Measurements from ENCODE around the gene RRAGB. TPM values are rescaled to one million over a fixed set of nuclear protein-coding genes. Genes with fewer than 3 reads are reported as not detected.
A peak's percentile ranks its signal among the peaks of the same experiment; 100 is the strongest.

The RRAGB gene, protein sequence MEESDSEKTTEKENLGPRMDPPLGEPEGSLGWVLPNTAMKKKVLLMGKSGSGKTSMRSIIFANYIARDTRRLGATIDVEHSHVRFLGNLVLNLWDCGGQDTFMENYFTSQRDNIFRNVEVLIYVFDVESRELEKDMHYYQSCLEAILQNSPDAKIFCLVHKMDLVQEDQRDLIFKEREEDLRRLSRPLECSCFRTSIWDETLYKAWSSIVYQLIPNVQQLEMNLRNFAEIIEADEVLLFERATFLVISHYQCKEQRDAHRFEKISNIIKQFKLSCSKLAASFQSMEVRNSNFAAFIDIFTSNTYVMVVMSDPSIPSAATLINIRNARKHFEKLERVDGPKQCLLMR
- total RNA-seq (2014; rRNA removed; shearing (Covaris generic)) (6.0 and 10.1 TPM in 2 replicates), polyA plus RNA-seq (2016; fragmentation: Nextera tagmentation; extraction: Ambion mirVana) (5.0 and 7.9 TPM in 2 replicates)
- long read RNA-seq, partial matches to known transcripts = 2 of 4 reads
- long read RNA-seq, other reads (novel, unspliced or antisense) = 1 of 4 reads

DNA sequence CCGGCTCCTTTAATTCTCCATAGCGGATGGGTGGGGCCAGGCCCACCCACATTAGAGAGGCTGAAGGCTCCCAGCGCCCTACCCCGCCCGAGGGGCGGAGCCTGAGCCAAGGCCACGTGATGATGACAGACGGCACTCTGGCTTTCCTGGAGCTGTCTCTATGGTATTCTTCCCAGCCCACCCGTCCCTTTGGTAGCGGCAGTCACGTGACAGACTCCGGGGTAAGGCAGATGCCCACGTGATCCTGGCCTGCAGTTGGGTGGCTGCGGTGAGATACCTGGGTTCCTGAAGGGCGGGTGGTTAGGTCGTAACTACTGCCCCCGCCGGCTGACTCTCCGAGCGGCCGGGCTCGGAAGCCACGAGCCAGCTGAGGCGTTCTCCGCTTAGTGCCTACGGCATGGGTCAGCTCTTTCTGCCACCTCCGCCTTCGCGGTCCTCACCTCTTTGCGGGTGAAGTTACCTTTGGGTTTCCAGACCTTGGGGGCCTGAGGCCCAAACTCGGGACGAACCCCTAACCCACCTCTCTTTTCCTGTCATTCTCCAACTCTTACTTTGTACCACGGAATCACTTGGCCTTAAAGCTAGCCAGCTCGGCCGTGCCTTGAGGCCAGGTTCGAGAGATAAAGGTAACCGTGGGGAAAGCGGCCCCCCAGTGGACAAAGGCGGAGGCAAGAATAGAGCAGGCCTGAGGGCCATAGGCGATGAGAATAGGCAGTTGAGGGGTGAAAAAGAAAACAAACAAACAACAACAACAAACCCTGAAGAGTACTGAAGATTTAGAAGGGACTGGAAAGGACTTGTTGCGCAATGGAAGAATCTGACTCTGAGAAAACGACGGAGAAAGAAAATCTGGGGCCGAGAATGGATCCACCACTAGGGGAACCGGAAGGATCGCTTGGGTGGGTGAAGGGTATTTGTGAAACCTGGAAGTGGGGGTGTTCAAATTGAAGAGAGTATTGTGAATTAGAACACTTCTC lies at the start of gene RRAGB:
TSS of gene RRAGB (plus strand) at position 229 of the 977 bp plus-strand sequence. CDS start at position 808, 579 bp downstream.
- Histone ChIP-seq H3K79me2 (replicated peaks; ENCODE audit: insufficient read depth) (peaks cover 8% of the 10 kb centered on the region), H4K20me1 (replicated peaks; ENCODE audit: insufficient read depth) (no peaks in the 10 kb centered on the region), H3K4me2 (peak within 1 kb of the TSS; percentile 80), H2AFZ (peak within 1 kb of the TSS; percentile 74), H3F3A (replicated peaks; ENCODE audit: low read depth) (no peaks in the 10 kb centered on the region), H3K9me2 (ENCODE audit: insufficient read depth) (no peaks in the 10 kb centered on the region), H3K4me1 (ENCODE audit: insufficient read depth) (no peaks in the 10 kb centered on the region), H3K27me3 (ENCODE audit: insufficient read depth) (no peaks in the 10 kb centered on the region), H3K36me3 (ENCODE audit: insufficient read depth) (no peaks in the 10 kb centered on the region), H3K27ac (ENCODE audit: low read depth) (peak within 1 kb of the TSS; percentile 66; the same call in 1 of the 2 replicates), H3K4me3 (peak within 1 kb of the TSS; percentile 82)
- DNase-seq (ENCODE audit: low spot score) (peak; percentile 92), ATAC-seq (peak; percentile 97)
- Mint-ChIP-seq H3K4me3 (peak within 1 kb of the TSS; percentile 90), H3K9me3 (peaks cover 18% of the 10 kb centered on the region), H3K4me1 (peaks cover 5% of the 10 kb centered on the region; the same call in 1 of the 3 replicates), H3K27me3 (ENCODE audit: insufficient read depth, low read depth, poor library complexity) (peaks cover 8% of the 10 kb centered on the region), H3K27ac (peak within 1 kb of the TSS; percentile 94), H3K36me3 (ENCODE audit: low read depth) (peaks cover 12% of the 10 kb centered on the region; the same call in 2 of the 3 replicates)
- TF ChIP-seq ZNF331 (CRISPR knock-in tag; IDR thresholded peaks at IDR 0.05; ENCODE audit: low read depth) (no peak), NANOG (IDR thresholded peaks at IDR 0.05; ENCODE audit: borderline replicate concordance) (no peak), JUNB (IDR thresholded peaks at IDR 0.05; ENCODE audit: unreplicated experiment) (no peak), EZH2 (IDR thresholded peaks at IDR 0.05; ENCODE audit: low read depth, unreplicated experiment) (no peak), ZNF114 (CRISPR knock-in tag; IDR thresholded peaks at IDR 0.05) (no peak), POLR2AphosphoS5 (IDR thresholded peaks at IDR 0.05; ENCODE audit: low read depth) (peak; percentile 42), EZH2phosphoT487 (IDR thresholded peaks at IDR 0.05; ENCODE audit: unreplicated experiment) (no peak)
- TF ChIP-seq, protein P1, sequence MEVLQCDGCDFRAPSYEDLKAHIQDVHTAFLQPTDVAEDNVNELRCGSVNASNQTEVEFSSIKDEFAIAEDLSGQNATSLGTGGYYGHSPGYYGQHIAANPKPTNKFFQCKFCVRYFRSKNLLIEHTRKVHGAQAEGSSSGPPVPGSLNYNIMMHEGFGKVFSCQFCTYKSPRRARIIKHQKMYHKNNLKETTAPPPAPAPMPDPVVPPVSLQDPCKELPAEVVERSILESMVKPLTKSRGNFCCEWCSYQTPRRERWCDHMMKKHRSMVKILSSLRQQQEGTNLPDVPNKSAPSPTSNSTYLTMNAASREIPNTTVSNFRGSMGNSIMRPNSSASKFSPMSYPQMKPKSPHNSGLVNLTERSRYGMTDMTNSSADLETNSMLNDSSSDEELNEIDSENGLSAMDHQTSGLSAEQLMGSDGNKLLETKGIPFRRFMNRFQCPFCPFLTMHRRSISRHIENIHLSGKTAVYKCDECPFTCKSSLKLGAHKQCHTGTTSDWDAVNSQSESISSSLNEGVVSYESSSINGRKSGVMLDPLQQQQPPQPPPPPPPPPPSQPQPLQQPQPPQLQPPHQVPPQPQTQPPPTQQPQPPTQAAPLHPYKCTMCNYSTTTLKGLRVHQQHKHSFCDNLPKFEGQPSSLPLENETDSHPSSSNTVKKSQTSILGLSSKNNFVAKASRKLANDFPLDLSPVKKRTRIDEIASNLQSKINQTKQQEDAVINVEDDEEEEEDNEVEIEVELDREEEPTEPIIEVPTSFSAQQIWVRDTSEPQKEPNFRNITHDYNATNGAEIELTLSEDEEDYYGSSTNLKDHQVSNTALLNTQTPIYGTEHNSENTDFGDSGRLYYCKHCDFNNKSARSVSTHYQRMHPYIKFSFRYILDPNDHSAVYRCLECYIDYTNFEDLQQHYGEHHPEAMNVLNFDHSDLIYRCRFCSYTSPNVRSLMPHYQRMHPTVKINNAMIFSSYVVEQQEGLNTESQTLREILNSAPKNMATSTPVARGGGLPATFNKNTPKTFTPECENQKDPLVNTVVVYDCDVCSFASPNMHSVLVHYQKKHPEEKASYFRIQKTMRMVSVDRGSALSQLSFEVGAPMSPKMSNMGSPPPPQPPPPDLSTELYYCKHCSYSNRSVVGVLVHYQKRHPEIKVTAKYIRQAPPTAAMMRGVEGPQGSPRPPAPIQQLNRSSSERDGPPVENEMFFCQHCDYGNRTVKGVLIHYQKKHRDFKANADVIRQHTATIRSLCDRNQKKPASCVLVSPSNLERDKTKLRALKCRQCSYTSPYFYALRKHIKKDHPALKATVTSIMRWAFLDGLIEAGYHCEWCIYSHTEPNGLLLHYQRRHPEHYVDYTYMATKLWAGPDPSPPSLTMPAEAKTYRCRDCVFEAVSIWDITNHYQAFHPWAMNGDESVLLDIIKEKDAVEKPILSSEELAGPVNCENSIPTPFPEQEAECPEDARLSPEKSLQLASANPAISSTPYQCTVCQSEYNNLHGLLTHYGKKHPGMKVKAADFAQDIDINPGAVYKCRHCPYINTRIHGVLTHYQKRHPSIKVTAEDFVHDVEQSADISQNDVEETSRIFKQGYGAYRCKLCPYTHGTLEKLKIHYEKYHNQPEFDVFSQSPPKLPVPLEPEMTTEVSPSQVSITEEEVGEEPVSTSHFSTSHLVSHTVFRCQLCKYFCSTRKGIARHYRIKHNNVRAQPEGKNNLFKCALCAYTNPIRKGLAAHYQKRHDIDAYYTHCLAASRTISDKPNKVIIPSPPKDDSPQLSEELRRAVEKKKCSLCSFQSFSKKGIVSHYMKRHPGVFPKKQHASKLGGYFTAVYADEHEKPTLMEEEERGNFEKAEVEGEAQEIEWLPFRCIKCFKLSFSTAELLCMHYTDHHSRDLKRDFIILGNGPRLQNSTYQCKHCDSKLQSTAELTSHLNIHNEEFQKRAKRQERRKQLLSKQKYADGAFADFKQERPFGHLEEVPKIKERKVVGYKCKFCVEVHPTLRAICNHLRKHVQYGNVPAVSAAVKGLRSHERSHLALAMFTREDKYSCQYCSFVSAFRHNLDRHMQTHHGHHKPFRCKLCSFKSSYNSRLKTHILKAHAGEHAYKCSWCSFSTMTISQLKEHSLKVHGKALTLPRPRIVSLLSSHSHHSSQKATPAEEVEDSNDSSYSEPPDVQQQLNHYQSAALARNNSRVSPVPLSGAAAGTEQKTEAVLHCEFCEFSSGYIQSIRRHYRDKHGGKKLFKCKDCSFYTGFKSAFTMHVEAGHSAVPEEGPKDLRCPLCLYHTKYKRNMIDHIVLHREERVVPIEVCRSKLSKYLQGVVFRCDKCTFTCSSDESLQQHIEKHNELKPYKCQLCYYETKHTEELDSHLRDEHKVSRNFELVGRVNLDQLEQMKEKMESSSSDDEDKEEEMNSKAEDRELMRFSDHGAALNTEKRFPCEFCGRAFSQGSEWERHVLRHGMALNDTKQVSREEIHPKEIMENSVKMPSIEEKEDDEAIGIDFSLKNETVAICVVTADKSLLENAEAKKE (CRISPR knock-in tag; IDR thresholded peaks at IDR 0.05) = no peak
- TF ChIP-seq, protein P2, sequence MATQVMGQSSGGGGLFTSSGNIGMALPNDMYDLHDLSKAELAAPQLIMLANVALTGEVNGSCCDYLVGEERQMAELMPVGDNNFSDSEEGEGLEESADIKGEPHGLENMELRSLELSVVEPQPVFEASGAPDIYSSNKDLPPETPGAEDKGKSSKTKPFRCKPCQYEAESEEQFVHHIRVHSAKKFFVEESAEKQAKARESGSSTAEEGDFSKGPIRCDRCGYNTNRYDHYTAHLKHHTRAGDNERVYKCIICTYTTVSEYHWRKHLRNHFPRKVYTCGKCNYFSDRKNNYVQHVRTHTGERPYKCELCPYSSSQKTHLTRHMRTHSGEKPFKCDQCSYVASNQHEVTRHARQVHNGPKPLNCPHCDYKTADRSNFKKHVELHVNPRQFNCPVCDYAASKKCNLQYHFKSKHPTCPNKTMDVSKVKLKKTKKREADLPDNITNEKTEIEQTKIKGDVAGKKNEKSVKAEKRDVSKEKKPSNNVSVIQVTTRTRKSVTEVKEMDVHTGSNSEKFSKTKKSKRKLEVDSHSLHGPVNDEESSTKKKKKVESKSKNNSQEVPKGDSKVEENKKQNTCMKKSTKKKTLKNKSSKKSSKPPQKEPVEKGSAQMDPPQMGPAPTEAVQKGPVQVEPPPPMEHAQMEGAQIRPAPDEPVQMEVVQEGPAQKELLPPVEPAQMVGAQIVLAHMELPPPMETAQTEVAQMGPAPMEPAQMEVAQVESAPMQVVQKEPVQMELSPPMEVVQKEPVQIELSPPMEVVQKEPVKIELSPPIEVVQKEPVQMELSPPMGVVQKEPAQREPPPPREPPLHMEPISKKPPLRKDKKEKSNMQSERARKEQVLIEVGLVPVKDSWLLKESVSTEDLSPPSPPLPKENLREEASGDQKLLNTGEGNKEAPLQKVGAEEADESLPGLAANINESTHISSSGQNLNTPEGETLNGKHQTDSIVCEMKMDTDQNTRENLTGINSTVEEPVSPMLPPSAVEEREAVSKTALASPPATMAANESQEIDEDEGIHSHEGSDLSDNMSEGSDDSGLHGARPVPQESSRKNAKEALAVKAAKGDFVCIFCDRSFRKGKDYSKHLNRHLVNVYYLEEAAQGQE (IDR thresholded peaks at IDR 0.05; ENCODE audit: unreplicated experiment) = no peak
- TF ChIP-seq, protein P3, sequence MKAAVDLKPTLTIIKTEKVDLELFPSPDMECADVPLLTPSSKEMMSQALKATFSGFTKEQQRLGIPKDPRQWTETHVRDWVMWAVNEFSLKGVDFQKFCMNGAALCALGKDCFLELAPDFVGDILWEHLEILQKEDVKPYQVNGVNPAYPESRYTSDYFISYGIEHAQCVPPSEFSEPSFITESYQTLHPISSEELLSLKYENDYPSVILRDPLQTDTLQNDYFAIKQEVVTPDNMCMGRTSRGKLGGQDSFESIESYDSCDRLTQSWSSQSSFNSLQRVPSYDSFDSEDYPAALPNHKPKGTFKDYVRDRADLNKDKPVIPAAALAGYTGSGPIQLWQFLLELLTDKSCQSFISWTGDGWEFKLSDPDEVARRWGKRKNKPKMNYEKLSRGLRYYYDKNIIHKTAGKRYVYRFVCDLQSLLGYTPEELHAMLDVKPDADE (IDR thresholded peaks at IDR 0.05) = no peak
